Measurements from ENCODE around the gene FAM222B.

FAM222B gene

DNA sequence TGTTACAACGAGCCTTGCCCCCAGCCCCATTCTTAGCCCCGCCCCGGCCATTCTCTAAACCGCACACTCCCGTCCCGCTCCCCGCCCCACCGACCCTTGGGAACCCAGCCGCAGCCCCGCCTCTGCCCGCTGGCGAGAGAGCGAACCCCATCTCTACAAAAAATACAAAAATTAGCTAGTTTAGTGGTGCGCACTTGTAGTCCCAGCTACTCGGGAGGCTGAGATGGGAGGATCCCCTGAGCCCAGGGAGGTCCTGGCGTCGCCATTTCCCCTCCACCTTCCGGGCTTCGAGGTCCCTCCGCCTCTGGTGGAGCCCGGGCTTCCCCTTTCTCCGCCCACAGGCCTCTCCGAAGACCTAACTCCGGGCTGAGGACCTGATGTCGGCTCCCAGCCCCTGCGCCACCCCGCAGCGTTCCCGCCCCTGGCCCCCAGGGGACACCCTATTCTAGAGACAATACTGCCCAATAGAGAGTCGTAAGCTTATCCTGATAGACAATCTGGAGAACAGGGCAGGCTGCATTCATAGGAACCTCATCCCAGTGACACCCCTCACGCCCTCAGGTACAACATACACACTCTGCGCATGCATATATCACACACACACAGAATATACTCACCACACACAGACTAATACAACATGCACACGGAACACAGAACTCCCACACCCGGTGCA is 130.4 kb downstream of the FAM222B start:
- DNase-seq (ENCODE audit: low read depth) = no peak

DNA sequence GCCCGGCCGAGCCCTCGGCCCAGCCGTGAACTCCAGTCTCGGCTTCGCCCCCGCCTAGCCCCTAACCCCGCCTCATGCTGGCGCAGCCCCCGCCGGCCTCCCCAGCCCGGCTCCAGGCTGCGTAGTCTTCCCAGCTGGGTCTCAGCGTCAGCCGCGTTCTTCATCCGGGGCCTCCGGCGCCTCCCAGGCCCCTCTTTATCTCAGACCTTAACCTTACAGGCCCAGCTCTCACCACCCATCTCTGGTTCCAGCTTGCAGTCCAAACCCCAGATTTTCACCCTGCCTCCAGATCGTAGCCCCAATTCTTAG is 130.9 kb downstream of the FAM222B start, which contains the start of gene PROCA1:
Gene PROCA1, minus strand, starts transcription at position 166 of the 309 bp plus-strand sequence. CDS start 228 bp downstream, outside the sequence.
- no peak for DNase-seq (ENCODE audit: low read depth)

DNA sequence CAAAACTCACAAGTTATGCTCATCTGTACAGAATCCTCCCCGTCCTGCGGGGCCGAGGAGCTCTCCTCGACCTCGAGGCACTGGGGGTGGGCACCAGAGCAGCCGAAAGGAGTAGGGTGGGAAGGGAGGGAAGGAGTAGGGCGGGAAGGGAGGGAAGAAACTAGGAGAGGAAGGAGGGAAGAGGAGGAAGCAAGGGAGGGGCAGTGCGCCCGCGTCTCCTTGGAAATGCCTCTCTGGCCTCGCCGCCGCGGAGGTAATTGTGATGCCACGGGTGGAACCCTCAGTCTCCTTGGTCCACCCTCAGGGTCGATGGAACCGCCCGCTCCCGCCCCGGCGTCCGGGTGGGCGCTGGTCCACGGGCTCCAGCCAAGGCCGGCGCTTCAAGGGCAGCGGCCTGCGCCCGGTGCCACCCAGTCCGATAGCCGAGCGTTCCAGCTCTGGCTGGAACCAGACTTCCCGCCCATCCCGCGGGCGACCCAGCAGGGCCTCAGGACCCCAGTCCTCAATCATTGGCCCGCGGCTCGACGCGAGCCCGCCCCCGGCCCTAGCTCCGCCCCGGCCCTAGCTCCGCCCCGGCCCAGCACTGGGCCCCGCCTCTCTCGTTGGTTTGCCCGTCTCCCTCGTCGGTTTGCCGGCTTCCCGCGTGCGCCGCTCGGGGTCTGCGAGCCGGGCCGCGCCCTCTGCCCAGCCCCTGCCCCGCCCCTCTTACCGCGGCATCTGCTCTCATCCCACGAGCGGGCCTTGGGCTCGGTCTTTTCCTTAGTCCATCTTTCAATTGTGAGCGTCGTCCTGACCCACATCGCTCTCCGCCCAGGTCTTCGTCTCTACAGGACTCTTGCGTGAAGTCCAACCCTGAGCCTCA is 131.5 kb downstream of the FAM222B start:
- peak; percentile 82 for DNase-seq (ENCODE audit: low read depth)

DNA sequence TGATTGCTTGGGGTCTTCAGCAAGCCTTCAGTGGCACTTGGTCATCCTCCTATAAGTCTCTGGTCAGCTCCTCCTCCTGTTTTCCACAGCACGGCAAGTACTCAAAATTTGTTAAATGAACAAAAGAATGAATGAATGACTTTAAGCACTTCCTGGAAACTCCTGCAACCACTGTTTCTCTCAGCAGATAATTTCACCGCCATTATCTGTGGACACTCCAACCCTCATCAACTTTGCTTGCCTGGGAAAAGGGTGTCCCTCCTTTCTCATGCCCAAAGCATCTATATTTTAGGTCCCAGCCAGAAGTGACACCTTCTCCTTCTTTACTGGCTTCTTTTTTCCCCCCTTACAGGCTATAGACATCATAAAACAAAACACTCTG is 135.3 kb downstream of the FAM222B start:
- no peak for DNase-seq (ENCODE audit: low read depth)

DNA sequence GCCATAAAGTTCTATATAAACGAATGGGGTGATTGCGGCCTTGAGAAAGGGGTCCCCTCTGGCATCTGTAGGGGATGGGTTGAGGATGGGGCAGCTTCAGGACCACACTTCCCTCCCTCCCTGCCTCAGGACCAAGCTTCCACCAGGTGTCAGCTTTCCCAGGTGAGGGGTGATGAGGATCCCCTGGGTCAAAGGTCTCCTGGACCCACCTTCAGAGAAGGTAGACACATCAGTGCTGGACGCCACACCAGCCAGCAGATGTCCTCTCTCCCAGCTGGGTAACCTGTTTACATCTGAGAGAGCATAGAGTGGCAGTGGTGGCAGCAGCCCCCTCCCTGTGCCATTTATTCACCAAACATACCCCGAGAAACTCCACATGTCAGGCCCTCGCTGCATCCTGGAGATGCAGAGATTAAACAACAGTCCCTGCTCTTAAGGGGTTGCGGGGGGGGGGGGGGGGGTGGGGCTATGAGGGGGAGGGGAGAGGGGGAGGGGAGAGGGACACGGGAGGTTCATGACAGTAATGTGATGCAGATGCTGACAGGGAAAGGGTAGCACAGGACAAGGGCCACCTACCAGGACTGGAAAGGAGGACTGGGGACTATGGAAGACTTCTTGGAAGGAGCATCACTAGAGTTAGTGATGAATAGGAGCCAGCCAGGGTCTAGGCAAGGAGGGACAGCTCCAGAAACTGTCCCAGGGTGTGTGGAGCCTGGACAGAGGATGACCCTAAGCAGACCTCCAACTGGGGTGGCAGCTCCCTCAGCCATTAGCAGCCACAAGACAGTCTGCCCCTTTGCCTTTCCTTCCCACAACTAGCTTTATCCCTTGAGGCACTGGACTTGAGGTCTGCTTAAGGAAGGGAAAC is 135.9 kb downstream of the FAM222B start:
- DNase-seq (ENCODE audit: low read depth) = no peak

Data from stimulated activated CD8-positive, alpha-beta memory T cell treated with anti-CD3 and anti-CD28 coated beads, Interleukin-7, amount 100 ng/mL, for 24 hours (primary cell).